GM13976 (cell line): ENCODE measurements around the gene COL8A1.

Experiments used
- DNase-seq: peaks from one replicate; pipeline ENCODE4 v3.0.0; 2012; ENCODE audit warnings: low spot score
- in situ Hi-C: fragments of 300-500 bp; cut with MboI; formaldehyde crosslinking; loops from one replicate; pipeline ENCODE4 v1.12.0; 2022; ENCODE audit warnings: low sequenced_read_pairs, mixed read lengths, inconsistent platforms; ENCODE audit not compliant: unreplicated experiment
- TF ChIP-seq, protein P1 (sequence below): IDR thresholded peaks from 2 replicates; pipeline ENCODE4 v1.5.1; 2012; ENCODE audit warnings: borderline replicate concordance, mild to moderate bottlenecking; ENCODE audit not compliant: insufficient read depth; ENCODE audit errors: extremely low read depth, missing control alignments, control extremely low read depth

COL8A1 gene

DNA sequence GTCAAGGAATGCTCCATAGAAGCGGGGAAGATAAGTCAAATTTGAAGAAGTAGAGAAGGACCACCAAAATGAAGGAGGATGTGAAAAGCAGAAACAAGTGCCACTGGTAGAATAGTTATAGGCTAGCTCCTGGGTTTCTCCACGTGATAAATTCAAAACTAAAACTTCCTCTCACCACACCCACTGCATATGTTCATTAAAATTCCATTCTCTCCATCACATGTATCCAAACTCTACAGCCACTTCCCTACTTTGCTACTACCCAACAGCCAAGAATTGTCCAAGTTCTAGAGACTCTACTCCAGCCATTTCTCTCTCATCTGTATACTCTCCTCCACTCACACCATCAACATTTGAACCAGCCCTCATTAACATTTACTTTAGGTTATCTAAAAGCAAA is 60.5 kb downstream of the COL8A1 start:
- DNase-seq = no peak
- in situ Hi-C loops = no loop called here
- TF ChIP-seq, protein P1, sequence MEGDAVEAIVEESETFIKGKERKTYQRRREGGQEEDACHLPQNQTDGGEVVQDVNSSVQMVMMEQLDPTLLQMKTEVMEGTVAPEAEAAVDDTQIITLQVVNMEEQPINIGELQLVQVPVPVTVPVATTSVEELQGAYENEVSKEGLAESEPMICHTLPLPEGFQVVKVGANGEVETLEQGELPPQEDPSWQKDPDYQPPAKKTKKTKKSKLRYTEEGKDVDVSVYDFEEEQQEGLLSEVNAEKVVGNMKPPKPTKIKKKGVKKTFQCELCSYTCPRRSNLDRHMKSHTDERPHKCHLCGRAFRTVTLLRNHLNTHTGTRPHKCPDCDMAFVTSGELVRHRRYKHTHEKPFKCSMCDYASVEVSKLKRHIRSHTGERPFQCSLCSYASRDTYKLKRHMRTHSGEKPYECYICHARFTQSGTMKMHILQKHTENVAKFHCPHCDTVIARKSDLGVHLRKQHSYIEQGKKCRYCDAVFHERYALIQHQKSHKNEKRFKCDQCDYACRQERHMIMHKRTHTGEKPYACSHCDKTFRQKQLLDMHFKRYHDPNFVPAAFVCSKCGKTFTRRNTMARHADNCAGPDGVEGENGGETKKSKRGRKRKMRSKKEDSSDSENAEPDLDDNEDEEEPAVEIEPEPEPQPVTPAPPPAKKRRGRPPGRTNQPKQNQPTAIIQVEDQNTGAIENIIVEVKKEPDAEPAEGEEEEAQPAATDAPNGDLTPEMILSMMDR = no peak

DNA sequence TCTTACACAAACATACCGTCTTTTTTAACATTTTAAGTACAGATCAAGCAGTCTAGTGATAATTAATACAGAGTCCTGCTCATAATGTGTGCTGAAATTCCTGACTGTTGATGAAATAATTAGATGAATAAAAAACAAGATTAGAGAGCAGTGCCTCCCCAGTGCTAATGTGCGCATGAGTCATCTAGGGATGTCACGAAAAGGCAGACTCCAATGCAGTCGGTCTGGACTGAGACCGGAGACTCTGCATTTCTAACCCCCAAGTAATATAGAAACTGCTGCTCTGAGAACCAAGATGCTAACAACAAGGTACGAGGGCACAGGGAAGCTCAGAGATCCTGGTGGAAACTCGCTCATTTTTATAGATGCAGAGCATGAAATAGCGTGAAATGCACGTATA is 61.4 kb downstream of the COL8A1 start:
- DNase-seq = no peak
- in situ Hi-C loops = no loop called here
- TF ChIP-seq, protein P1 = no peak

DNA sequence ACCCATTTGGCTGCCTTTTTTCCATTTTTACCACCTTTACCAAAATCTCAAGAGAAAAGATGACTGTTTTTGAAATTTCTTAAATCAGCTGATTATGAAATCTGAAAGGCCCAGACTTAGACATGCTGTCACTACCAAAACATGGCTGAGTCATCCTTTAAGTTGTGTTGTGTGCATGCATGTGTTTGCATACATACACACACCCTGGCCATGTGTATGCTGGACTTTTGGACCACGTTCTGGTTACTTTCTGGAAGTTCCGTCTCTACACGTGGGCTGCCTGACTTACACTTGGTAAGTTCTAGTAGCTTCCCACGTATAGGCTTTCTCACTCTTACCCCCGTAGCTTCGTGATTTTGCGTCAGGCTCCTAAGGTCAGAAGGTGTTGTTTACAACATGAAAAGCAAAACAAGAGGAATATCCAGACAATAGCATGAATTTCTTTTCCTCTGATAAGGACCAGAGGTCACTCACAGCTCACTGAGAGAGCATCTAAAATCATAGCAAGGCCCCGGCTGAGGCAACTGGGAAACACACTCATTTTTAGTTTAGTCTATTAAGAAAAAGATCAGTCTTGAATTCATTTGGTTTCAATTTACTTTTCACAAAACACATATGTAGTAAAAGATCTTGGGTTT is 62.4 kb downstream of the COL8A1 start:
- in situ Hi-C loops = no loop called here
- DNase-seq = no peak
- TF ChIP-seq, protein P1 = no peak

DNA sequence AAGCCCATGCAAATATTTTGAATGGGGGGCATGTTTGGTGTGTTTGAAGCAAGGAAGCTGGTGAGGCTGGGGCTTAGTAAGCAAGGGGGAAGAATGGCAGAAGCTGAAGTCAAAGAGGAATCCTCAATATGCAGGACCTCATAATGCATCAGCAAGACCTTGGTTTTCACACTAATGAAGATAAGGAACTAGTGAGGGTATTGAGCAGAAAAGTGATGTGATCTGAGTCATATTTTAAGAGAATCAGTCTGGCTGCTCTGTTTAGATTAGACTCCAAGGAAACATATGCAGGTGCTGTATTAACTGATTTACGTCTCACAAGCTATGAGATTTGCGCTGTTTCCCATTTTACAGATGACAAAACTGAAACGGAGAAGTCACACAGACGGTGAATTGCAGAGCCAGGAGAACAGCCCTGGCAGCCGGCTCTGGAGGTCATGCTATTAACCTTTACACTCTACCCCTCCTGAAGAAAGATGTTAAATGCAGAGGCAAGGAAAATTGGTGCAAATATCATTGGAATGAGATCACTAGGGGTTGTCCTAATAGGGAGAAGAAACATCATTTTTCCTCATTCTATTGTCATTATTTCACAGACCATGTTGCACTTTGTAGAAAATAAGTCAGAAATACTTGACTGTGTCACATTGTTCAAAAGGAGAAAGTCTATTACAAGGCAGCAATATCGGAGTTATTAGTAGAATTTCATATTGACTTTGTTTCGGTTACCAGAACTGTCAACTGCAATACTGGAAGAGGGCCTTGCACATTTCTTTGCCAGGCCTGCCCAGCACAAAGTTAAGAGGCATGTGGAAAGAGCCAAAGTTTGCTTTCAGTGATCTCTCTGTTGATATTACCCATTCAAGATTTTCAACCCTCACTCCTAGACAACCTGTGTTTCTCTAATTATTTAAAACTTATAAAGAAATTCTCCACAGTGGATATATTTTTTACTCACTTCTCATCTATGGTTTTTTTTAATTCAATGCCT is 64.9 kb downstream of the COL8A1 start:
- TF ChIP-seq, protein P1 = no peak
- no peak for DNase-seq
- in situ Hi-C loops = no loop called here

DNA sequence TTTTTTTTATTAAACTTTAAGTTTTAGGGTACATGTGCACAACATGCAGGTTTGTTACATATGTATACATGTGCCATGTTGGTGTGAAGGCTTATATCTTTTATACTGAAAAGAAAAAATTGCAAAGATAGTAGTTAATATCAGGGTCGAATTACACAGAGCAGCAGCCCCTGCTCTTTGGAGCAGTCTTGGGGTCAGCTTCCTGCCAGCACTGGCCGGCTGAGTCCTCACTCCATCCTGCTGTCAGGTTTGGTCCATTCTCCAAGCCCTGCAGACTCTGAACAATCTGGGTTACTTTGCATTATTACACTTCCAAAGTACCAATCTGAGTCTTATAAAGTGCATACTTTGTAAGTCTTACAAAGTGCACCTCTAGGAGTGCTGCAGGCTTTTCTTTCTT is 66.0 kb downstream of the COL8A1 start:
- in situ Hi-C loops = no loop called here
- TF ChIP-seq, protein P1 = no peak
- DNase-seq = no peak

DNA sequence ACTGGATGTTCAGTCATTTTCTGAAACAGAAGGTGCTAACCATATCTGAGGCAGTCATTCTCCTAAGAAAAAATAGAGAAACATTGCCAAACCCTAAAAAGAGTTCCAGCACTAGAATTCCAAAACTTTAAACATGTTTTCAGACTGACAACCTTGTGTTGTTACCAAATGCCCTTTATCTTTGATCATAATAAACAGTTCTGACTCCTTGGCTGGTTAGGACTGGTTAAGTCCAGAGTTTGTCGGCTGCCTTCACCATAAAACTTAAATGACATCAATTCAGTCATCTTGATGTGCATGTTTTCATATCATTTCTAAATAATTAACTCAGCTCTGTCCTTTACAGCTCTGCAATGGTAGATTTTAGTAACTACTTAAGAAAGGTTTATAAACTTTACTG is 68.0 kb downstream of the COL8A1 start:
- TF ChIP-seq, protein P1 = no peak
- in situ Hi-C loops = no loop called here
- no peak for DNase-seq
